Mucosa of descending colon (tissue), 3 donors: Measurements from ENCODE around the gene NECAB2. TPM values are rescaled to one million over a fixed set of nuclear protein-coding genes. Genes with fewer than 3 reads are reported as not detected.

Source experiments
- ATAC-seq: fragments of 200-7000 bp; cut with Tn5 transposase; one replicate; pipeline ENCODE4 v1.9.1; 2020; ENCODE audit warnings: mild to moderate bottlenecking, moderate library complexity
- DNase-seq, 3 donors: peaks; one replicate each; pipeline ENCODE4 v3.0.0-alpha.2; 2020
- H3K36me3 ChIP-seq: fragments of 200-600 bp; one replicate; pipeline ENCODE4 v1.8.0; 2021; ENCODE audit warnings: low read depth, mild to moderate bottlenecking
- H3K4me1 ChIP-seq: fragments of 200-600 bp; one replicate; pipeline ENCODE4 v1.8.0; 2021; ENCODE audit warnings: low read depth, mild to moderate bottlenecking
- H3K4me3 ChIP-seq: fragments of 200-600 bp; one replicate; pipeline ENCODE4 v1.8.0; 2021; ENCODE audit warnings: mild to moderate bottlenecking
- H3K9me3 ChIP-seq: fragments of 200-600 bp; one replicate; pipeline ENCODE4 v1.8.0; 2021; ENCODE audit warnings: mild to moderate bottlenecking
- CTCF ChIP-seq: fragments of 200-600 bp; IDR thresholded peaks from one replicate; pipeline ENCODE4 v1.8.0; 2022; ENCODE audit warnings: antibody characterized with exemption, mild to moderate bottlenecking
- intact Hi-C, 2 donors: fragments of 100-400 bp; cut with DNase I in 1 of 2; cut with micrococcal nuclease in 1 of 2; formaldehyde crosslinking; loops; one replicate each; pipeline versions ENCODE4 v1.11.0 to v1.11.1; 2022; cut with DNase I, micrococcal nuclease
- total RNA-seq, 3 donors: library from RNA; stranded (reverse); fragmentation: NEBNext Ultra II Directional in 2 of 3; extraction: Animal tissue kit (Norgen Biotek cat#: 25700) in 2 of 3; gene quantifications; one replicate each; pipeline versions ENCODE4 v1.2.1 to v1.2.4, GENCODE V29; 2021 to 2023
- donor health status: DM: no; HTN: no; CAD: no; lungs with moderate emphysema.
- donor health status: DM: no; HTN: no; CAD: no.
- donor health status: DM: no; HTN: yes; CAD: no.

NECAB2 gene
- total RNA-seq, 3 donors from 2014 or later, result 0.55 to 2.0 (median 0.96) TPM

GRCh38 chr16:83964684-83965443 lies 3.2 kb upstream of the NECAB2 start:
- Histone ChIP-seq H3K9me3 (no peaks in the 10 kb centered on the region), H3K4me3 (no peak overlapping the region), H3K36me3 (no peaks in the 10 kb centered on the region), H3K4me1 (no peaks in the 10 kb centered on the region)
- intact Hi-C loops, result loop anchor here (5.0 to 10.0 kb wide), 3 partner anchors 97 to 520 kb away; no protein-coding TSS in a partner anchor
- no peak for TF ChIP-seq CTCF
- DNase-seq (no peak), ATAC-seq (no peak)

- no peaks in the 10 kb centered on the region for H3K9me3 ChIP-seq
- no peaks in the 10 kb centered on the region for H3K4me1 ChIP-seq
- ATAC-seq (peak; percentile 7), DNase-seq (no peak)
- no peak overlapping the region for H3K4me3 ChIP-seq
- TF ChIP-seq CTCF, result no peak
- H3K36me3 ChIP-seq, result no peaks in the 10 kb centered on the region
- intact Hi-C loops, result loop anchor here (5.0 to 10.0 kb wide), 3 partner anchors 97 to 519 kb away; no protein-coding TSS in a partner anchor
Measured at GRCh38 chr16:83965444-83966152, 2.4 kb upstream of the NECAB2 start.

GRCh38 chr16:83966153-83966696 lies 1.8 kb upstream of the NECAB2 start:
- Histone ChIP-seq H3K4me1 (no peaks in the 10 kb centered on the region), H3K4me3 (no peak overlapping the region), H3K36me3 (no peaks in the 10 kb centered on the region), H3K9me3 (no peaks in the 10 kb centered on the region)
- no peak for DNase-seq
- ATAC-seq, result no peak
- no peak for TF ChIP-seq CTCF
- intact Hi-C loops, result loop anchor here (5.0 to 10.0 kb wide), 3 partner anchors 96 to 519 kb away; no protein-coding TSS in a partner anchor

GRCh38 chr16:83967091-83967490 lies 953 bp upstream of the NECAB2 start:
- Histone ChIP-seq H3K4me1 (no peaks in the 10 kb centered on the region), H3K9me3 (no peaks in the 10 kb centered on the region), H3K36me3 (no peaks in the 10 kb centered on the region), H3K4me3 (no peak overlapping the region)
- no peak for TF ChIP-seq CTCF
- ATAC-seq (no peak), DNase-seq (no peak)
- intact Hi-C loops, result loop anchor here (5.0 to 10.0 kb wide), 3 partner anchors 95 to 518 kb away; no protein-coding TSS in a partner anchor

GRCh38 chr16:83968306-83968851 lies 335 bp downstream of the NECAB2 start:
- TF ChIP-seq CTCF, result no peak
- no peaks in the 10 kb centered on the region for H3K4me1 ChIP-seq
- no peaks in the 10 kb centered on the region for H3K36me3 ChIP-seq
- intact Hi-C loops, result loop anchor here (5.0 to 10.0 kb wide), 3 partner anchors 94 to 516 kb away; no protein-coding TSS in a partner anchor
- ATAC-seq, result no peak
- no peaks in the 10 kb centered on the region for H3K9me3 ChIP-seq
- DNase-seq, result no peak
- no peak overlapping the region for H3K4me3 ChIP-seq
